Caco-2 (cell line): ENCODE data around the gene SLC17A6. TPM values are rescaled to one million over a fixed set of nuclear protein-coding genes. Genes with fewer than 3 reads are reported as not detected.

Experiments
- BruUV-seq: library from RNA; stranded (reverse); fragments of 400-500 nt; replicated peaks from 2 replicates; lab custom pipeline; 2021; lab: Mats Ljungman, UMichigan
- CTCF ChIA-PET: fragments of 300-600 bp; sonication (Branson Sonifier 250); formaldehyde crosslinking; loops from one replicate; lab custom pipeline; 2022; ENCODE audit warnings: antibody characterized with exemption; lab: Charles Lee
- POLR2A ChIA-PET: fragments of 300-600 bp; sonication (Branson Sonifier 250); formaldehyde crosslinking; loops from one replicate; lab custom pipeline; 2022; ENCODE audit warnings: antibody characterized with exemption; lab: Charles Lee
- DNase-seq, 2 experiments: peaks; one replicate each; pipeline versions ENCODE4 v3.0.0 to v3.0.0-alpha.2; 2020 to 2022
- H3K27me3 ChIP-seq: replicated peaks from 2 replicates; pipeline ENCODE4 v1.6.0; 2011; ENCODE audit warnings: low read length; ENCODE audit not compliant: control insufficient read depth, insufficient read depth
- H3K36me3 ChIP-seq: 2 replicates; pipeline ENCODE4 v1.5.1; 2011; ENCODE audit warnings: low read length; ENCODE audit not compliant: control insufficient read depth, insufficient read depth
- H3K4me1 ChIP-seq: fragments of 250-450 bp; sonication (Bioruptor Pico); 2 replicates; pipeline ENCODE4 v1.5.1; 2020; ENCODE audit warnings: mild to moderate bottlenecking
- H3K4me3 ChIP-seq: 2 replicates; pipeline ENCODE4 v1.5.1; 2011; ENCODE audit warnings: low read depth, mild to moderate bottlenecking, control low read depth, low read length
- H3K9me3 ChIP-seq: fragments of 250-450 bp; sonication (Bioruptor Pico); 2 replicates; pipeline ENCODE4 v1.5.1; 2020; ENCODE audit warnings: mild to moderate bottlenecking, moderate library complexity
- H3K27ac Mint-ChIP-seq: one replicate; pipeline ENCODE4 v1.8.0; 2022; ENCODE audit warnings: mixed read lengths; ENCODE audit not compliant: unreplicated experiment
- H3K27me3 Mint-ChIP-seq: one replicate; pipeline ENCODE4 v1.8.0; 2022; ENCODE audit warnings: mixed read lengths; ENCODE audit not compliant: insufficient read depth, unreplicated experiment
- H3K36me3 Mint-ChIP-seq: one replicate; pipeline ENCODE4 v1.8.0; 2022; ENCODE audit warnings: mild to moderate bottlenecking, mixed read lengths; ENCODE audit not compliant: insufficient read depth, unreplicated experiment
- H3K4me1 Mint-ChIP-seq: one replicate; pipeline ENCODE4 v1.8.0; 2022; ENCODE audit warnings: low read depth, mixed read lengths; ENCODE audit not compliant: unreplicated experiment
- H3K4me3 Mint-ChIP-seq: one replicate; pipeline ENCODE4 v1.8.0; 2022; ENCODE audit warnings: mild to moderate bottlenecking, moderate library complexity, mixed read lengths; ENCODE audit not compliant: unreplicated experiment
- H3K9me3 Mint-ChIP-seq: one replicate; pipeline ENCODE4 v1.8.0; 2022; ENCODE audit warnings: mixed read lengths; ENCODE audit not compliant: unreplicated experiment
- intact Hi-C: fragments of 100-400 bp; cut with micrococcal nuclease; formaldehyde crosslinking; loops from one replicate; pipeline ENCODE4 v1.10.0; 2022; ENCODE audit not compliant: unreplicated experiment
- total RNA-seq: library from RNA; stranded (reverse); gene quantifications from 2 replicates; pipeline ENCODE4 v1.2.3, GENCODE V29; 2022
- TF ChIP-seq, protein P1 (sequence below), 2 experiments: fragments of 200-600 bp in 1 of 2; IDR thresholded peaks; 1 replicate in 1 of 2; 2 replicates in 1 of 2; pipeline versions ENCODE4 v1.5.1 to v1.8.0; 2011 to 2022; ENCODE audit warnings: antibody characterized with exemption in 1 of 2, control low read depth in 1 of 2, inconsistent platforms in 1 of 2, low read depth in 1 of 2, low read length in 1 of 2, mild to moderate bottlenecking in 1 of 2, moderate library complexity in 1 of 2; ENCODE audit not compliant: insufficient read depth in 1 of 2, severe bottlenecking in 1 of 2, unreplicated experiment in 1 of 2

The SLC17A6 gene
- total RNA-seq, 1 experiment from 2014 or later: not detected

DNA sequence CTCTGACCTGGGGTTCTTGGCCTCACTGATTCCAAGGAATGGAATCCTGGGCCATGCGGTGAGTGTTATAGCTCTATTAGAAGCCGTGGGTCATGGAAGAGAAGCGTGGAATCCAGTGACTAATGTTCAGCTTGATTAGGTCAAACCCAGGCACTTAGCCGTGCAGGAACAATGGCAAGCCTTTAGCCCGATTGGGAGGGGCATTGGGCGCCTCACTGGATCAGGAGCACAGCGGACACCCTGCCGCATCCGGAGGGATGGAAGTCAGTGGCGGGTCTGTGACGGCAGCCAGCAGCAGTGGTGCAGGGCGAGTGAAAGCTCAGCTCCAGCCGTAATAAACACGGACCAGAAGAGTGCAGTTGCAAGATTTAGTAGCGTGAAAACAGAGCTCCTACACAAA, 20.5 kb upstream of the SLC17A6 start:
- no peaks in the 10 kb centered on the region for H3K4me1 ChIP-seq
- Mint-ChIP-seq H3K9me3 (no peaks in the 10 kb centered on the region), H3K4me1 (no peaks in the 10 kb centered on the region), H3K27me3 (peaks cover 8% of the 10 kb centered on the region), H3K4me3 (no peak overlapping the region), H3K36me3 (no peaks in the 10 kb centered on the region), H3K27ac (no peak overlapping the region)
- no TSS peak for BruUV-seq
- ChIA-PET POLR2A (no interaction called here), CTCF (no interaction called here)
- no peaks in the 10 kb centered on the region for H3K9me3 ChIP-seq
- no peaks in the 10 kb centered on the region for H3K27me3 ChIP-seq
- intact Hi-C loops: no loop called here
- H3K4me3 ChIP-seq: no peak overlapping the region
- TF ChIP-seq, protein P1, sequence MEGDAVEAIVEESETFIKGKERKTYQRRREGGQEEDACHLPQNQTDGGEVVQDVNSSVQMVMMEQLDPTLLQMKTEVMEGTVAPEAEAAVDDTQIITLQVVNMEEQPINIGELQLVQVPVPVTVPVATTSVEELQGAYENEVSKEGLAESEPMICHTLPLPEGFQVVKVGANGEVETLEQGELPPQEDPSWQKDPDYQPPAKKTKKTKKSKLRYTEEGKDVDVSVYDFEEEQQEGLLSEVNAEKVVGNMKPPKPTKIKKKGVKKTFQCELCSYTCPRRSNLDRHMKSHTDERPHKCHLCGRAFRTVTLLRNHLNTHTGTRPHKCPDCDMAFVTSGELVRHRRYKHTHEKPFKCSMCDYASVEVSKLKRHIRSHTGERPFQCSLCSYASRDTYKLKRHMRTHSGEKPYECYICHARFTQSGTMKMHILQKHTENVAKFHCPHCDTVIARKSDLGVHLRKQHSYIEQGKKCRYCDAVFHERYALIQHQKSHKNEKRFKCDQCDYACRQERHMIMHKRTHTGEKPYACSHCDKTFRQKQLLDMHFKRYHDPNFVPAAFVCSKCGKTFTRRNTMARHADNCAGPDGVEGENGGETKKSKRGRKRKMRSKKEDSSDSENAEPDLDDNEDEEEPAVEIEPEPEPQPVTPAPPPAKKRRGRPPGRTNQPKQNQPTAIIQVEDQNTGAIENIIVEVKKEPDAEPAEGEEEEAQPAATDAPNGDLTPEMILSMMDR (IDR thresholded peaks at IDR 0.05; ENCODE audit: insufficient read depth in 1 of 2, low read depth in 1 of 2, low read length in 1 of 2, severe bottlenecking in 1 of 2, unreplicated experiment in 1 of 2): no peak
- H3K36me3 ChIP-seq: no peaks in the 10 kb centered on the region
- no peak for DNase-seq

DNA sequence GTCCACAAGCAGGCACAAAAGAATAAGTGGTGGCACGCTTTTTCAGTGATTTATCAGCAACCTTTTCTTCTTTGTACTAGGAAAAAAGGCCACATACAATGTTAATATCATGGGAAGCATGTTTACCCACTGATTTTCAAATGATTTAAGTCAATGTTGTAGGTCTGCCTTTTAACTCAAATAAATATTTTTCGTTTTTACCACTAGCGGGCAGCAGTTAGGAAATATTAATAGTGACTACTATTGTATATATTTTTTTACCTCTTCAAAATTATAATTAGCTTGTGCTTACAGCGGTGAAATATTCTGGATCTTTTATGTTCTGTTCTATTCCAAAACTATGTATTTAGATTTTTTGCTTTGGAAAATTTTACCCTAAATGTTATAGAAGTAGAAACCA, 6.4 kb upstream of the SLC17A6 start:
- H3K36me3 Mint-ChIP-seq: no peaks in the 10 kb centered on the region
- DNase-seq: no peak

DNA sequence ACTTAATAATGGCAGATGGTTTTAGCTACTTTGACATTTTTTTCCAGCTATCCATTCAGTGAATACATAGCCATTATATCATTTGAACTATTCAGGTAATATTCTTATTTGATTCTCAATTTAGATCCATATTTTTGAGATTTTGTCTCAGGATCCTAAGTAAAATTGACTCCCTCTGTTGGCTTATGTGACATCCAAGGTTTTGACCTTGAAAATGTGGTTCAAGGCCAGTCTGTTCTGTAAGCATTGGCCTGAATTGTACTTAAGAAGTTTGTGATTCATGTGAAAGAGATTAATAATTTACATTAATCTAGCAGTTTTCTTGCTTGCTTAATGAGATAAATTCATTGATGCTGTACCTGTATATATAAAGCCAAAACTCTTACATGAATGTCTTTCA, 1.6 kb upstream of the SLC17A6 start:
- H3K27me3 Mint-ChIP-seq: peaks cover 9% of the 10 kb centered on the region

More for the DNA sequence above, 6.4 kb upstream of the SLC17A6 start:
- TF ChIP-seq, protein P1 (IDR thresholded peaks at IDR 0.05; ENCODE audit: insufficient read depth in 1 of 2, low read depth in 1 of 2, low read length in 1 of 2, severe bottlenecking in 1 of 2, unreplicated experiment in 1 of 2): peak in 1 of 2 experiments; percentile 15
- intact Hi-C loops: loop anchor here (5.0 kb wide), 1 partner anchor 336 kb away; the partner anchor contains the start of gene GAS2
- Histone ChIP-seq H3K27me3 (no peaks in the 10 kb centered on the region), H3K9me3 (no peaks in the 10 kb centered on the region), H3K4me1 (no peaks in the 10 kb centered on the region), H3K4me3 (no peak overlapping the region), H3K36me3 (no peaks in the 10 kb centered on the region)
- no peaks in the 10 kb centered on the region for H3K9me3 Mint-ChIP-seq
- CTCF ChIA-PET: interaction anchor here (0.7 kb wide), 1 partner anchor 1429 kb away, joined by 3 read pairs; no protein-coding TSS in a partner anchor
- BruUV-seq: no TSS peak
- POLR2A ChIA-PET: no interaction called here
- peaks cover 12% of the 10 kb centered on the region for H3K27me3 Mint-ChIP-seq
- no peak overlapping the region for H3K4me3 Mint-ChIP-seq
- no peaks in the 10 kb centered on the region for H3K4me1 Mint-ChIP-seq
- H3K27ac Mint-ChIP-seq: no peak overlapping the region

More for the DNA sequence above, 1.6 kb upstream of the SLC17A6 start:
- H3K27me3 ChIP-seq: no peaks in the 10 kb centered on the region
- DNase-seq: no peak
- no peaks in the 10 kb centered on the region for H3K9me3 ChIP-seq
- no peaks in the 10 kb centered on the region for H3K4me1 Mint-ChIP-seq
- POLR2A ChIA-PET: no interaction called here
- H3K9me3 Mint-ChIP-seq: no peaks in the 10 kb centered on the region
- no TSS peak for BruUV-seq
- H3K4me3 ChIP-seq: no peak overlapping the region
- H3K36me3 ChIP-seq: no peaks in the 10 kb centered on the region
- no peaks in the 10 kb centered on the region for H3K36me3 Mint-ChIP-seq
- no peak overlapping the region for H3K27ac Mint-ChIP-seq
- intact Hi-C loops: loop anchor here (5.0 kb wide), 1 partner anchor 491 kb away; the partner anchor contains the start of gene SVIP
- no peaks in the 10 kb centered on the region for H3K4me1 ChIP-seq
- TF ChIP-seq, protein P1 (IDR thresholded peaks at IDR 0.05; ENCODE audit: insufficient read depth in 1 of 2, low read depth in 1 of 2, low read length in 1 of 2, severe bottlenecking in 1 of 2, unreplicated experiment in 1 of 2): no peak
- H3K4me3 Mint-ChIP-seq: no peak overlapping the region
- CTCF ChIA-PET: no interaction called here
